Upper lobe of left lung (tissue), 4 donors: Measurements from ENCODE around the gene GNL2.

ENCODE experiments used
- EP300 ChIP-seq, 4 donors: sonication (generic); formaldehyde crosslinking; IDR thresholded peaks; one replicate each; pipeline ENCODE4 v1.5.1; 2017; ENCODE audit warnings: antibody characterized with exemption in 4 of 4, control low read depth in 2 of 4
- POLR2A ChIP-seq, 4 donors: fragments of 450-650 bp; IDR thresholded peaks; one replicate each; pipeline ENCODE4 v1.5.1; 2016 to 2017; ENCODE audit warnings: antibody characterized with exemption in 4 of 4, mild to moderate bottlenecking in 2 of 4
- TF ChIP-seq, protein P1 (sequence below), 6 experiments: fragments of 450-650 bp in 4 of 6; fragments of 200-600 bp in 2 of 6; sonication (generic) in 2 of 6; IDR thresholded peaks; one replicate each; pipeline ENCODE4 v1.5.1; 2016 to 2019; ENCODE audit warnings: antibody characterized with exemption in 6 of 6

DNA sequence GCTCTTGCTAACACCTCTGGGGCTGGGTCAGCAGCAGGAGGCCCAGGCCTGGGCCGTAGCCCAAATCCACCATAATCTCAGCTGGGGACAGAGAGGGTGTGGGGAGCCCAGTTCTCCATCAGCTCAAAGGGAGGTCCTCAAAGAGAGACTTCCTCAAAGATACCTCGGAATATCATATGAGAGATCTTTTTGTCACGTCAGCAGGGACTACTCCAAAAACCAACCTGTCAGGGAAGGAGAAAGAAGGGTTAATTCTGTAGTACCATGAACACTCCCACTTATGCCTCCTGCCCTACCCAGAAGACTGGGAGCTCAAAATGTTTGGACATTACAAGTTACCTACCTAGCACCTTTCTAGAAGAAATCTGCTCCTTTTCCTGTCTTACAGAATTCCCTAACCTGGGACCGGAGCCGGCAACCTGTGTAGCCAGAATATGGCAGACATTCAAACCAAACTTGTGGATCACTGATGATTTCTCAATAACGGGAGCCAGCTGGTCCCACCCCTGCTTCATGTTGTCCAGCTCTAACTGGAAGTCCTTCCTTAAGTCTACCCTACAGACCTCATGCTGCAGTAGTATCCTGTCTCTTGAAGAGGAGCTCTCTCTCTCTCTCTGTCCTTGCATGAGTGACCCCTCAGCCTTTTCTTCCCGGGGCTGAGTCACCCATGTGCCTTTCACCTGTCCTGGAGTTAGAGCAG lies 34.1 kb upstream of the GNL2 start:
- TF ChIP-seq POLR2A (IDR thresholded peaks at IDR 0.05) (no peak), EP300 (IDR thresholded peaks at IDR 0.05) (no peak)
- TF ChIP-seq, protein P1, sequence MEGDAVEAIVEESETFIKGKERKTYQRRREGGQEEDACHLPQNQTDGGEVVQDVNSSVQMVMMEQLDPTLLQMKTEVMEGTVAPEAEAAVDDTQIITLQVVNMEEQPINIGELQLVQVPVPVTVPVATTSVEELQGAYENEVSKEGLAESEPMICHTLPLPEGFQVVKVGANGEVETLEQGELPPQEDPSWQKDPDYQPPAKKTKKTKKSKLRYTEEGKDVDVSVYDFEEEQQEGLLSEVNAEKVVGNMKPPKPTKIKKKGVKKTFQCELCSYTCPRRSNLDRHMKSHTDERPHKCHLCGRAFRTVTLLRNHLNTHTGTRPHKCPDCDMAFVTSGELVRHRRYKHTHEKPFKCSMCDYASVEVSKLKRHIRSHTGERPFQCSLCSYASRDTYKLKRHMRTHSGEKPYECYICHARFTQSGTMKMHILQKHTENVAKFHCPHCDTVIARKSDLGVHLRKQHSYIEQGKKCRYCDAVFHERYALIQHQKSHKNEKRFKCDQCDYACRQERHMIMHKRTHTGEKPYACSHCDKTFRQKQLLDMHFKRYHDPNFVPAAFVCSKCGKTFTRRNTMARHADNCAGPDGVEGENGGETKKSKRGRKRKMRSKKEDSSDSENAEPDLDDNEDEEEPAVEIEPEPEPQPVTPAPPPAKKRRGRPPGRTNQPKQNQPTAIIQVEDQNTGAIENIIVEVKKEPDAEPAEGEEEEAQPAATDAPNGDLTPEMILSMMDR (IDR thresholded peaks at IDR 0.05): no peak
